ENCODE measurements around the gene TSPAN4. TPM values are rescaled to one million over a fixed set of nuclear protein-coding genes. Genes with fewer than 3 reads are reported as not detected.
A peak's percentile ranks its signal among the peaks of the same experiment; 100 is the strongest.

Gene TSPAN4
- total RNA-seq, 2 donors from 2014 or later = 48.8 to 94.9 TPM

DNA sequence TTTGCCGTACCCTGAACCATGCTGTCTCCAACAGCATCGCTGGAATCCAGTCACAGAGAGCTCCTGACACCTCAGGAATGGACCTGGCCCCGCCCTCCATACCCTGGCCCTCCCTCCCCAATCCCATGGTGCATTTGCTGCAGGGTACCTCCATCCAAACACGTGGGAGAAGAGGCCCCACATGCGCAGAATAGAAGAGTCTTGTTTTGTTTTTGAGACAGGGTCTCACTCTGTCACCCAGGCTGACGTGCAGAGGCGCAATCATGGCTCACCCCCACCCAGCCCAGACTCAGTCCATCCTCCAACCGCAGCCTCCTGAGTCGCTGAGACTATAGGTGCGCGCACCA is 26.2 kb upstream of the TSPAN4 start:
- Histone ChIP-seq H3K36me3 (peaks cover 5 to 21% of the 10 kb centered on the region in 2 donors), H3K27ac (no peak overlapping the region), H3K4me1 (replicated peaks) (peaks cover 10% of the 10 kb centered on the region), H3K9me3 (no peaks in the 10 kb centered on the region), H3K4me3 (no peak overlapping the region), H3K27me3 (replicated peaks; ENCODE audit: insufficient read depth) (no peaks in the 10 kb centered on the region)
- intact Hi-C loops (cut with DNase I) = no loop called here
- no peak for DNase-seq (ENCODE audit: low spot score)
- WGBS = 82% methylated on average over 11 of the region's 11 CpGs
- no peak for TF ChIP-seq POLR2A (IDR thresholded peaks at IDR 0.05)
- no peak for TF ChIP-seq POLR2AphosphoS5 (IDR thresholded peaks at IDR 0.05)
- TF ChIP-seq, protein P1, sequence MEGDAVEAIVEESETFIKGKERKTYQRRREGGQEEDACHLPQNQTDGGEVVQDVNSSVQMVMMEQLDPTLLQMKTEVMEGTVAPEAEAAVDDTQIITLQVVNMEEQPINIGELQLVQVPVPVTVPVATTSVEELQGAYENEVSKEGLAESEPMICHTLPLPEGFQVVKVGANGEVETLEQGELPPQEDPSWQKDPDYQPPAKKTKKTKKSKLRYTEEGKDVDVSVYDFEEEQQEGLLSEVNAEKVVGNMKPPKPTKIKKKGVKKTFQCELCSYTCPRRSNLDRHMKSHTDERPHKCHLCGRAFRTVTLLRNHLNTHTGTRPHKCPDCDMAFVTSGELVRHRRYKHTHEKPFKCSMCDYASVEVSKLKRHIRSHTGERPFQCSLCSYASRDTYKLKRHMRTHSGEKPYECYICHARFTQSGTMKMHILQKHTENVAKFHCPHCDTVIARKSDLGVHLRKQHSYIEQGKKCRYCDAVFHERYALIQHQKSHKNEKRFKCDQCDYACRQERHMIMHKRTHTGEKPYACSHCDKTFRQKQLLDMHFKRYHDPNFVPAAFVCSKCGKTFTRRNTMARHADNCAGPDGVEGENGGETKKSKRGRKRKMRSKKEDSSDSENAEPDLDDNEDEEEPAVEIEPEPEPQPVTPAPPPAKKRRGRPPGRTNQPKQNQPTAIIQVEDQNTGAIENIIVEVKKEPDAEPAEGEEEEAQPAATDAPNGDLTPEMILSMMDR (IDR thresholded peaks at IDR 0.05) = no peak

DNA sequence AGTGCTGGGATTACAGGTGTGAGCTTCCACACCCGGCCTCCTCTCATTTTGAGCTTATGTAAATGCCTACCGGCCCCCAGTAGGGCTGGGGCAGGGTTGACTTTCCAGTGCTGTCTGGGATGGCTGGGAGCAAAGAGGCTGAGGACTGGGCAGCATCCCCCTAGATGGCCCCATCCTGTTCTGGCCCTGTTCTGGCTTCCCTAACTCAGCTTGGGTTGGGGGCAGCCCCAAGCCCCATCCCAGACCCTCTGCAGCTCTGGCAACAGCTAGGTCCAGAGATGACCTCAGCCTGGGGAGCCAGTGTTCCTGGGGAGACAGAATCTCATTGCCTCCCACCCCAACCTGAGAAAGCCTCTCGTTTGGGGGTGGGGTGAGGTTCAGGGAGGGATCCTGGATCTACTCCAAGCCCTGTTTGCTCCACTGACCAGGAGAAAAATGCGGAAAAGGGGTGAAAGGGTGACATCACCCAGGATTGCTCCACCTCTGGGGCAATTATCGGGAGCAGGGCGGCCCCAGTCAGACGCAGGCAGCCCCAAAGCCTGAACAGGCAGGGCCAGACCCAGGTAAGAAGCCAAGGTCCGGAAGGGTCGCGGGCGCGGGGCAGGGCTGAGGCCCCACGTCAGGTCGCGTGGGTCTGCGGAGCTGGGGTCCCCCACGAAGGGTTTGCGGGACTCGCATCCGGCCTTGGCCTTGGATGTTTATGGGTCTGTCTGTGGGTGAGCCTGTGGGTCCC is 24.1 kb upstream of the TSPAN4 start, which contains the start of gene PNPLA2:
PNPLA2 (plus strand) TSS at position 519 of the 733 bp plus-strand sequence. CDS start 805 bp downstream, outside the sequence.
- intact Hi-C loops (cut with DNase I) = no loop called here
- WGBS = 23% methylated on average over 20 of the region's 20 CpGs
- TF ChIP-seq POLR2A (IDR thresholded peaks at IDR 0.05) (peak; percentile 57), POLR2AphosphoS5 (IDR thresholded peaks at IDR 0.05) (no peak)
- no peaks in the 10 kb centered on the region for H3K27me3 ChIP-seq (replicated peaks; ENCODE audit: insufficient read depth)
- no peak for DNase-seq (ENCODE audit: low spot score)
- peak within 1 kb of the TSS; percentile 91 for H3K27ac ChIP-seq
- H3K4me1 ChIP-seq (replicated peaks) = peaks cover 7% of the 10 kb centered on the region
- peak within 1 kb of the TSS; percentile 80 to 98 for H3K4me3 ChIP-seq
- H3K36me3 ChIP-seq = peaks cover under 1 to 5% of the 10 kb centered on the region in 2 donors
- no peaks in the 10 kb centered on the region for H3K9me3 ChIP-seq

DNA sequence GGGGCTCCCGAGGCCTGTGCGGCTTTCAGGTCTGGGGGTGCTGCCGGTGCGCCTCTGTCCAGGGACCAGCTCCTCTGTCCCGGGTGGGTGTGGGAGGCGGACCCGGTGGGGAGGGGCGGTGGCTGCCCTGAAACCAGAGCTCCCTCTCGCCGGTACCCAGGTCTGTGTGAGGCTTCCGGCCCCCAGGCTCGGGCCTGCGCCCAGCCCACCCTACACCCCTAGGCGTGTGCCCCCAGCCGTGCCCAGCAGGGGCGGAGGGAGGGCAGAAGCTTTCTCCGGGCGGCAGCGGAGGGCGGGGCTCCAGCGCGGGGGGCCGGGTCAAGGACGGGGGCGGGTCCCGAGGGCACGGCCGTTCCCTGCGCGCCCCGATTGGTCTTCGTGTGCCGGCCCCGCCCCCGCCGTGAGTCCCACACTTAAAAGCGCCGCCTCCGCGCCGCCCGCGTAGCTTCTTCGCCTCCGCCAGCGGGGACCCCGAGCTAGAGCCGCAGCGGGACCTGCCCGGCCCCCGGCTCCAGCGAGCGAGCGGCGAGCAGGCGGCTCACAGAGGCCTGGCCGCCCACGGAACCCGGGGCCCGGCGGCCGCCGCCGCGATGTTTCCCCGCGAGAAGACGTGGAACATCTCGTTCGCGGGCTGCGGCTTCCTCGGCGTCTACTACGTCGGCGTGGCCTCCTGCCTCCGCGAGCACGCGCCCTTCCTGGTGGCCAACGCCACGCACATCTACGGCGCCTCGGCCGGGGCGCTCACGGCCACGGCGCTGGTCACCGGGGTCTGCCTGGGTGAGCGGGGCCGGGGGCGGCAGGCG is 23.3 kb upstream of the TSPAN4 start:
- intact Hi-C loops (cut with DNase I) = no loop called here
- TF ChIP-seq, protein P1 (IDR thresholded peaks at IDR 0.05) = peak in 2 of 4 experiments; percentile 23 to 39
- TF ChIP-seq POLR2AphosphoS5 (IDR thresholded peaks at IDR 0.05) (peak; percentile 63), POLR2A (IDR thresholded peaks at IDR 0.05) (peak; percentile 95)
- H3K4me3 ChIP-seq = peak overlapping the region; percentile 80 to 98
- peak overlapping the region; percentile 91 for H3K27ac ChIP-seq
- DNase-seq (ENCODE audit: low spot score) = peak; percentile 93
- H3K27me3 ChIP-seq (replicated peaks; ENCODE audit: insufficient read depth) = no peaks in the 10 kb centered on the region
- no peaks in the 10 kb centered on the region for H3K9me3 ChIP-seq
- H3K36me3 ChIP-seq = peaks cover 5 to 9% of the 10 kb centered on the region in 2 donors
- 0% methylated on average over 49 of the region's 96 CpGs for WGBS
- peaks cover 8% of the 10 kb centered on the region for H3K4me1 ChIP-seq (replicated peaks)

DNA sequence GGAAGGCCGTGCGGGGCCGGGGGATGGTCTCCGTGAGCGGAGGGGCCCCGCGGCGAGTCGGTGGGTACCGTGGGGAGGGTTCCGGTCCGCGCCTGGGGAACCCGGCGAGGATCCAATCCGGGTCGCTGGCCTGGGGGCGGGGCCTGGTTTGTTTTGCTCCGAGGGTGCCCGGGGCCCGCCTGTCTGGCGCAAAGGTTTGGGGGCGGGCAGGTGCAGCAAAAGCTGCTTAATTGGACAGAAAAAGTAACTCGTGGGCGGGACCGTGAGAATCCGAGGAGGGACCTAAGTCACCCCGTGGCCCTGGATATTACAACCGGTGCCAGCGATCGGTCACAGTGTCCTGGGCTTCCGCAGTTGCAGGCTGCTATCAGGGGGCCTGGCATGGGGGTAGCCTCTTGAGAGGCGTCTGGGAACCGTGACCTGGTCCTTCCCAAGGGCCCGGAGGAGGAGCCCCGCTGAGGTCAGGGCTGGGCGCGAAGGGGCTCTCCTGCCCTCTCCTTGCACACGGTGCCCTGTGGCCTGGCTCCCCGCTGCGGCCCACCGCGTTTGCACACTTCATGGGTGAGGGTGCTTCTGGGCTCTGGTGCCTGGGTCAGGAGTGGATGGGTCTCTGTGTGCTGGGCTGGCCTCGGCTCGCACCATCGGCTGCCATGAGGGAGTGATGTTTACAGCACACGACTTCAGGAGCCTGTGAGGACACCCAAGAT is 22.6 kb upstream of the TSPAN4 start:
- H3K4me3 ChIP-seq = peak overlapping the region; percentile 80 to 98
- peak; percentile 87 for DNase-seq (ENCODE audit: low spot score)
- TF ChIP-seq POLR2AphosphoS5 (IDR thresholded peaks at IDR 0.05) (peak; percentile 54), POLR2A (IDR thresholded peaks at IDR 0.05) (peak; percentile 68)
- TF ChIP-seq, protein P1 (IDR thresholded peaks at IDR 0.05) = no peak
- no peaks in the 10 kb centered on the region for H3K9me3 ChIP-seq
- H3K4me1 ChIP-seq (replicated peaks) = peaks cover 10% of the 10 kb centered on the region
- intact Hi-C loops (cut with DNase I) = no loop called here
- peak overlapping the region; percentile 91 for H3K27ac ChIP-seq
- peaks cover 8 to 16% of the 10 kb centered on the region in 2 donors for H3K36me3 ChIP-seq
- 0% methylated on average over 36 of the region's 47 CpGs for WGBS
- no peaks in the 10 kb centered on the region for H3K27me3 ChIP-seq (replicated peaks; ENCODE audit: insufficient read depth)
